Suprapubic skin (tissue), 4 donors: Measurements from ENCODE around the gene CEMIP2.

Source experiments
- CTCF ChIP-seq, 2 donors: fragments of 200-600 bp in 1 of 2; fragments of 450-650 bp in 1 of 2; sonication (generic) in 1 of 2; IDR thresholded peaks; one replicate each; pipeline ENCODE4 v1.5.1; 2016 to 2019; ENCODE audit warnings: antibody characterized with exemption in 2 of 2, mild to moderate bottlenecking in 1 of 2, moderate library complexity in 1 of 2
- EP300 ChIP-seq: sonication (generic); formaldehyde crosslinking; IDR thresholded peaks from one replicate; pipeline ENCODE4 v1.6.1; 2017; ENCODE audit warnings: antibody characterized with exemption
- POLR2A ChIP-seq, 2 donors: fragments of 450-650 bp; IDR thresholded peaks; one replicate each; pipeline ENCODE4 v1.6.1; 2017; ENCODE audit warnings: antibody characterized with exemption in 2 of 2, mild to moderate bottlenecking in 2 of 2, moderate library complexity in 2 of 2
- POLR2AphosphoS5 ChIP-seq, 3 donors: sonication (generic); formaldehyde crosslinking; IDR thresholded peaks; one replicate each; pipeline ENCODE4 v1.6.1; 2017; ENCODE audit warnings: antibody characterized with exemption in 3 of 3

GRCh38 chr9:71812385-71812784, 44.1 kb upstream of the CEMIP2 start:
- no peak for TF ChIP-seq POLR2AphosphoS5 (IDR thresholded peaks at IDR 0.05)
- TF ChIP-seq POLR2A (IDR thresholded peaks at IDR 0.05), result no peak
- TF ChIP-seq CTCF (IDR thresholded peaks at IDR 0.05), result no peak
- TF ChIP-seq EP300, result no peak
